AG09309 (cell line): ENCODE data around the gene FBN1.

Source experiments
- DNase-seq: peaks from one replicate; pipeline ENCODE4 v3.0.0-alpha.2; 2010; ENCODE audit warnings: low read depth
- H3K4me3 ChIP-seq: 2 replicates; pipeline ENCODE4 v1.5.1; 2011; ENCODE audit warnings: mild to moderate bottlenecking, low read depth, low read length, moderate library complexity; ENCODE audit not compliant: control insufficient read depth
- TF ChIP-seq, protein P1 (sequence below): IDR thresholded peaks from 2 replicates; pipeline ENCODE4 v1.5.1; 2011; ENCODE audit warnings: mild to moderate bottlenecking, low read depth, low read length, inconsistent platforms; ENCODE audit not compliant: insufficient read depth, control insufficient read depth; ENCODE audit errors: missing control alignments

FBN1 gene

GRCh38 chr15:48515500-48515899 is 130.0 kb downstream of the FBN1 start:
- DNase-seq: no peak
- TF ChIP-seq, protein P1, sequence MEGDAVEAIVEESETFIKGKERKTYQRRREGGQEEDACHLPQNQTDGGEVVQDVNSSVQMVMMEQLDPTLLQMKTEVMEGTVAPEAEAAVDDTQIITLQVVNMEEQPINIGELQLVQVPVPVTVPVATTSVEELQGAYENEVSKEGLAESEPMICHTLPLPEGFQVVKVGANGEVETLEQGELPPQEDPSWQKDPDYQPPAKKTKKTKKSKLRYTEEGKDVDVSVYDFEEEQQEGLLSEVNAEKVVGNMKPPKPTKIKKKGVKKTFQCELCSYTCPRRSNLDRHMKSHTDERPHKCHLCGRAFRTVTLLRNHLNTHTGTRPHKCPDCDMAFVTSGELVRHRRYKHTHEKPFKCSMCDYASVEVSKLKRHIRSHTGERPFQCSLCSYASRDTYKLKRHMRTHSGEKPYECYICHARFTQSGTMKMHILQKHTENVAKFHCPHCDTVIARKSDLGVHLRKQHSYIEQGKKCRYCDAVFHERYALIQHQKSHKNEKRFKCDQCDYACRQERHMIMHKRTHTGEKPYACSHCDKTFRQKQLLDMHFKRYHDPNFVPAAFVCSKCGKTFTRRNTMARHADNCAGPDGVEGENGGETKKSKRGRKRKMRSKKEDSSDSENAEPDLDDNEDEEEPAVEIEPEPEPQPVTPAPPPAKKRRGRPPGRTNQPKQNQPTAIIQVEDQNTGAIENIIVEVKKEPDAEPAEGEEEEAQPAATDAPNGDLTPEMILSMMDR: no peak
- no peak overlapping the region for H3K4me3 ChIP-seq

DNA sequence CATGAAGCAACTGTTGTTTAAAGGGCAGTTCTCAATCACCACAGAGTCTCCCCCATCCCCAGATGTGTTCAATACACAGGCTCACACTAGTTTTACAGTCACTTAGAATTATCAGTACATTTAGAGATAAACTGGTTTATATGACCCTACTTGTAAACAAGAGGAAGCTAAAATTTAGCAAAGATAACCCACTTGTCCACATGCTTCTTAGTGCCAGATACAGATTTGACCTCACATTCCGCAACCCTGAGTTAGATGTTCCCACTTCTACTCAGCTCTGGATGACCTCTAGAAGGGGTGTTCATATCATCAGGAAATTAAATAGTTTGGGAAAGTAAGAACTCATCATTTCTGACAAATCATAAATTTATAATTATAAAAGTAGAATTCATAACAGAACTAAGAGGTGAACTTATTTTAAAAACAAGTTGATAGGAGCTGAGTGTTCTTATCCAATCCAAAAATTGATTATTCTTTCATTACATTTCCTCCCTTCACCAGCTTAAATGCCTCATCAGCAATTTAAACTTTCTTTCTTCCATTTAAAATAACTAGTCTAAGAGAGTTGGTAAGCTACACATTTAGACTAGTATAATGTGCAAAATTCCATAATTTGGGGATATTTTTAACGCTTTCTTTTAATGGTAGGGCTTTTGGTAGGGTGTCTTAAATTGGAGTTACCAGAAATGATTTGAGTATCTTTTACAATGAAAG is 131.2 kb downstream of the FBN1 start:
- TF ChIP-seq, protein P1: no peak
- H3K4me3 ChIP-seq: no peak overlapping the region
- DNase-seq: no peak

DNA sequence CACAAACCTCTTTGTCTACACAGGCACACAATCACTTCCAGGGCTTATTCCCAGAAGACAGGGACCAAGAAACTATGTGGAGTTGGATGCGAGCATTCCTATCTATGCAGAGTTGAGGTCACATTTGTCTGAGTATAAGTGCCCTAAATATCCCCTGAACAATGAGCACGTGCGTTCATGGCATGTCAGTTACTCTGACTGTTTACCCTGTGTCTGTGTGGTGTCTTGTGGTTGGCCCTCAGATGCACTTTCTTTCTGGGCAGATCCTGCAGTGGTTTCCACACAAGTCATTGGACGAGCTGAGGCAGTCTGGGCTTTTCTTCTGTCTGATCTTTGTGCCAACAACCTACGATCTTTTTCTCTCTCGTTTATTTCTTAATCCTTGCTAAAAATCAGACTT is 134.5 kb downstream of the FBN1 start:
- no peak overlapping the region for H3K4me3 ChIP-seq
- no peak for DNase-seq
- TF ChIP-seq, protein P1: no peak

DNA sequence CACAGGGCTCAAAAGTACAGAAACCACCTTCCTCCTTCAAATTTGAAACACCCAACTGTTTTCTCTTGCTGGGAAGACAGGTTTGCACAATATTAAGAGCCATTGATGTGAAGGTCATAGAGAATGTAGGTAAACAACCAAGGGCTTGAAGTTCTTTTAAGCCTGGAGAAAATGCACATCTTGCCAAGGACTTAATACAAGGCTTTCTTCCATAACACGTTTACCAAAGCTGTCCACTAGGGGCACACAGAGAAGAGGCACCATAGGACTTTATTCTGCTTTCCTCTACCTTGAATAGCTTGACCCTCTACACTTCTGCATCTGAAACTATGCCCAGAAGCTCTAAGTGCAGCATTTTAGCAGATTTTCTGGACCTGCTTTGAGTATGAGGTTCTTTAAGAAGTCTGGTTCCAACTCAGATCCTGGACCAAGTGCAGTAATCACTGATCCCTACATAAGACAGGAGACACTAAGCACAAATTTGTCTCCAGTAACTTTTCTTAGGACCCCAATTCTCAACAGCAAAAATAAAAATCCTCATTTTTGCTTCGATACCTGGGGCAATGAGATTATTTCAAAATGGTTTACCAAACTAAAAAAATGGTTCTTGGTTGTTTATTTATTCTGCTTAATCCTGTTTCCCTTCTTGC is 138.0 kb downstream of the FBN1 start:
- no peak overlapping the region for H3K4me3 ChIP-seq
- no peak for DNase-seq
- TF ChIP-seq, protein P1: peak; percentile 70

DNA sequence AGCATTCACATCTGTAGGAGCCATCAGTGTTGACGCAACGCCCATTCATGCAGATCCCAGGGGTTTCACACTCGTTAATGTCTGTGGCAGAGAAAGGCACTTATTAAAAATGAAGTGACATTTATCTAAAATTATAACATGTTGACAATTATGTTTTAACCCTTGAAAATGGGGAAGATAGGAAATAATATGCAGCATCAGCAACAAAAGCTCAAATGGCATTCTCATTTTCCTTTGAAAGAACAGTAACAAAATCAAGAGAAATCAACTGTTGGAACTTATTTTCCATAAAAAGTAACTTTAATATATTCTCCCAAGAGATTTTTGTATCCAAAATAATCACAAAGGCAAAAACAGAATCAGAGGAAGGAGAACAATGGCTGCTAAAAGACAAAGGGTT is 140.4 kb downstream of the FBN1 start:
- DNase-seq: no peak
- TF ChIP-seq, protein P1: no peak
- no peak overlapping the region for H3K4me3 ChIP-seq

GRCh38 chr15:48501208-48501607 is 144.3 kb downstream of the FBN1 start:
- TF ChIP-seq, protein P1: no peak

GRCh38 chr15:48500595-48500994 is 144.9 kb downstream of the FBN1 start:
- DNase-seq: no peak
- H3K4me3 ChIP-seq: no peak overlapping the region
- TF ChIP-seq, protein P1: no peak

More at GRCh38 chr15:48501208-48501607, 144.3 kb downstream of the FBN1 start:
- no peak for DNase-seq
- H3K4me3 ChIP-seq: no peak overlapping the region
